ENCODE measurements around the gene IL22.

IL22 gene

DNA sequence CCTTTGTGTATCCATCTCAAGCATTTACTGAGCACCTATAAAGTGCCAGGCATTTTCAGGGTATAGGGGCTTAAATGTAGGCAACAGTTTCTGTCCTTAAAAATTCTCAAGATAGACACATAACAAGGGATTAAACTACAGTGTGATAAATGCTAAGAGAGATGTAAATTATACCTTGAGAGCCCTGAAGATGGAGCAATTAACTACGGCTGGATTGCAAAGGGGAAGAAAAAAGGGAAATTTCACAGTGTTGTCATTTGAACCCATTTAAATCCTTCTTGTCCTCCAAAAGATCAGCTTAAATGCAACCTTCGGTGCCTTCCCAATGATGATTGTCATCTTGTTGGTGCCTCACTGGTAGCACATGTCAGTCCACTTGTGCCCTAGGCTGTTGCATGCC, 16.3 kb downstream of the IL22 start:
- POLR2A ChIA-PET = no interaction called here
- CTCF ChIA-PET = no interaction called here
- no peak for TF ChIP-seq BHLHE40 (IDR thresholded peaks at IDR 0.05; ENCODE audit: borderline replicate concordance)
- TF ChIP-seq FOXM1 (IDR thresholded peaks at IDR 0.05; ENCODE audit: borderline replicate concordance) = no peak
- TF ChIP-seq CTBP1 (IDR thresholded peaks at IDR 0.05; ENCODE audit: borderline replicate concordance) = no peak
- no peak for TF ChIP-seq ELF4 (IDR thresholded peaks at IDR 0.05)
- TF ChIP-seq, protein P1, sequence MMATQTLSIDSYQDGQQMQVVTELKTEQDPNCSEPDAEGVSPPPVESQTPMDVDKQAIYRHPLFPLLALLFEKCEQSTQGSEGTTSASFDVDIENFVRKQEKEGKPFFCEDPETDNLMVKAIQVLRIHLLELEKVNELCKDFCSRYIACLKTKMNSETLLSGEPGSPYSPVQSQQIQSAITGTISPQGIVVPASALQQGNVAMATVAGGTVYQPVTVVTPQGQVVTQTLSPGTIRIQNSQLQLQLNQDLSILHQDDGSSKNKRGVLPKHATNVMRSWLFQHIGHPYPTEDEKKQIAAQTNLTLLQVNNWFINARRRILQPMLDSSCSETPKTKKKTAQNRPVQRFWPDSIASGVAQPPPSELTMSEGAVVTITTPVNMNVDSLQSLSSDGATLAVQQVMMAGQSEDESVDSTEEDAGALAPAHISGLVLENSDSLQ (IDR thresholded peaks at IDR 0.05) = no peak
- no peak for TF ChIP-seq SP1 (IDR thresholded peaks at IDR 0.05)
- TF ChIP-seq FOXK2 (IDR thresholded peaks at IDR 0.05) = no peak
- no peak for TF ChIP-seq L3MBTL2 (conservative IDR thresholded peaks at IDR 0.05)
- no peak for TF ChIP-seq ZNF384 (IDR thresholded peaks at IDR 0.05)
- TF ChIP-seq SUZ12 (IDR thresholded peaks at IDR 0.05) = no peak
- DNase-seq (ENCODE audit: extremely low spot score) = no peak

DNA sequence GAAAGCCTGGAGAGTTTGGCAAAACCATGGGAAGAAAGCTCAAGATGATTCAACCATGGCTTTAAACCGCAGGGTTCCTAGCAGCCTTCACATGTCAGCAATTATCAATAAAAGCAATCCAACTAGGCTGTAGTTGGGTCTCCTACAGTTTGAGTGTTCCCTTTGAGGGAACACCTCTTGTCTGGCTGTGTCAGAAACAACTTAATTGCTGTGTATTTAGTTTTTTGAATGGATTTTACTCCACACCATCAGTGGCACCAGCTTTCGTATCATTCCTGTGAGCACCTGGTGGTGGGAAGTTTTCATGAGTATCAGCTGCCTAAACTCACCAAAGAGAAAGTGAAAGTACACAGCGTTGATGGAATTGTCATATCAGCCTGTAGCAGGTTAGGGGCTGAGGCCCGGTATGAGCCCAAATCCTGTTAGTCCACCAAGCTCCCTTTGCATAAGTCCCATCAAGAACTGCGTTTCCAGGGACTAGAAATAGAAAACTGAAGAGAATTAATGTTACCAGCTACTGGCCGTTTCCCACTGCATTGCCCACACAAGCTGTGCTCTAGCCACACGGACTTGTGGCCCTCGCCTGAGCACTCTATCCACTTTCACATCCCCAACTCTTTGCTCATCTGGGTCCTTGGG, 16.9 kb downstream of the IL22 start:
- ChIA-PET POLR2A (no interaction called here), CTCF (no interaction called here)
- no peak for TF ChIP-seq CTBP1 (IDR thresholded peaks at IDR 0.05; ENCODE audit: borderline replicate concordance)
- TF ChIP-seq NFRKB (IDR thresholded peaks at IDR 0.05) = no peak
- no peak for TF ChIP-seq FOXM1 (IDR thresholded peaks at IDR 0.05; ENCODE audit: borderline replicate concordance)
- no peak for TF ChIP-seq SUZ12 (IDR thresholded peaks at IDR 0.05)
- TF ChIP-seq ZNF384 (IDR thresholded peaks at IDR 0.05) = no peak
- TF ChIP-seq L3MBTL2 (conservative IDR thresholded peaks at IDR 0.05) = no peak
- TF ChIP-seq FOXA1 (IDR thresholded peaks at IDR 0.05) = no peak
- no peak for TF ChIP-seq BHLHE40 (IDR thresholded peaks at IDR 0.05; ENCODE audit: borderline replicate concordance)
- no peak for TF ChIP-seq HDGF (IDR thresholded peaks at IDR 0.05; ENCODE audit: borderline replicate concordance)
- TF ChIP-seq FOXK2 (IDR thresholded peaks at IDR 0.05) = no peak
- TF ChIP-seq SP1 (IDR thresholded peaks at IDR 0.05) = no peak
- TF ChIP-seq, protein P1 (IDR thresholded peaks at IDR 0.05) = no peak
- TF ChIP-seq ELF4 (IDR thresholded peaks at IDR 0.05) = no peak
- no peak for TF ChIP-seq ARNT (IDR thresholded peaks at IDR 0.05)
- no peak for TF ChIP-seq LEF1 (IDR thresholded peaks at IDR 0.05; ENCODE audit: borderline replicate concordance)
- DNase-seq (ENCODE audit: extremely low spot score) = no peak

DNA sequence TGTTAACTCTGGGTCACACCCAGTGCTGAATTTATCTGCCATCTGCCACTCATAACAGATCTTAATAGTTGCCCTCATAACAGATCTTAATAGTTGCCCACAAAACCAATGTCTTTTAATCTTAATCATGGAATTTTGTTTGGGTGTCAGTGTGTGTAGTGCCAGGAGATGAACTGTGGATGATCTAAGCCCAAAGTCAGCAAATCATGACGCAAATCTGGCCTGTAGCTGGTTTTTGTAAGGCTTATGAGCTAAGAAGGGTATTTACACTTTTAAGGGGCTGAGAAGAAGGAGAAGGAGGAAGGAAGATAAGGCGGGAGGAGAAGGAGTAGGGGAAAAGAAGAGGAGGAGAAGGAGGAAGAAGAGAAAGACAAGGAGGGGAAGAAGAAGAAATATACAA, 17.8 kb downstream of the IL22 start:
- ChIA-PET POLR2A (no interaction called here), CTCF (no interaction called here)
- DNase-seq (ENCODE audit: extremely low spot score) = no peak
- TF ChIP-seq ELF4 (IDR thresholded peaks at IDR 0.05) = no peak
- no peak for TF ChIP-seq ZNF384 (IDR thresholded peaks at IDR 0.05)
- no peak for TF ChIP-seq FOXM1 (IDR thresholded peaks at IDR 0.05; ENCODE audit: borderline replicate concordance)
- TF ChIP-seq NFRKB (IDR thresholded peaks at IDR 0.05) = no peak
- TF ChIP-seq, protein P1 (IDR thresholded peaks at IDR 0.05) = no peak
- no peak for TF ChIP-seq SUZ12 (IDR thresholded peaks at IDR 0.05)
- no peak for TF ChIP-seq HDGF (IDR thresholded peaks at IDR 0.05; ENCODE audit: borderline replicate concordance)
- TF ChIP-seq BHLHE40 (IDR thresholded peaks at IDR 0.05; ENCODE audit: borderline replicate concordance) = no peak
- TF ChIP-seq FOXK2 (IDR thresholded peaks at IDR 0.05) = no peak
- TF ChIP-seq TARDBP (IDR thresholded peaks at IDR 0.05) = no peak
- no peak for TF ChIP-seq LEF1 (IDR thresholded peaks at IDR 0.05; ENCODE audit: borderline replicate concordance)
- no peak for TF ChIP-seq FOXA1 (IDR thresholded peaks at IDR 0.05)

DNA sequence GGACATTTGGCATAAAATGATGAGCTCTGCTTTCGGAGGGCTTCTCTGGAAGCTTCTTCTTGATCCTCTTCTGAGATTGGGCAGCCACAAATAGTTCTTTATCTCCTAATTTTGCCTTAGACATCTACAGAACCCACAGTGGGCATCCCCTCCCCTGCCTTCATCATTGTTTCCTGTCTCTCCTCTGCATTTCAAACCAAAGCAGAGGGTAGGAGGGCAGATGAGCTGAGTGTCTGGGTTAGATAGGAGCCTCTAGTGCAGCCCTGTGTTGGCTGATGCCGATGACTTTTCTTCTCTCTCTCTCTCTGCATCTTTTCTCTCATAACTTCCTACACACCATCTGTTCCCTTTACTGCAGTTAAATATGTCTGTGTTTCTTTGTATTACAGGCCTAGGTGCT, 19.3 kb downstream of the IL22 start:
- no peak for DNase-seq (ENCODE audit: extremely low spot score)
- POLR2A ChIA-PET = no interaction called here
- CTCF ChIA-PET = no interaction called here
- TF ChIP-seq ZNF384 (IDR thresholded peaks at IDR 0.05) (no peak), SP1 (IDR thresholded peaks at IDR 0.05) (no peak), HDGF (IDR thresholded peaks at IDR 0.05; ENCODE audit: borderline replicate concordance) (no peak), FOXK2 (IDR thresholded peaks at IDR 0.05) (no peak), FOXM1 (IDR thresholded peaks at IDR 0.05; ENCODE audit: borderline replicate concordance) (no peak), TARDBP (IDR thresholded peaks at IDR 0.05) (no peak), BHLHE40 (IDR thresholded peaks at IDR 0.05; ENCODE audit: borderline replicate concordance) (no peak), LEF1 (IDR thresholded peaks at IDR 0.05; ENCODE audit: borderline replicate concordance) (no peak), FOXA1 (IDR thresholded peaks at IDR 0.05) (no peak), SUZ12 (IDR thresholded peaks at IDR 0.05) (no peak), ELF4 (IDR thresholded peaks at IDR 0.05) (no peak), ARNT (IDR thresholded peaks at IDR 0.05) (no peak)
- TF ChIP-seq, protein P1 (IDR thresholded peaks at IDR 0.05) = no peak

DNA sequence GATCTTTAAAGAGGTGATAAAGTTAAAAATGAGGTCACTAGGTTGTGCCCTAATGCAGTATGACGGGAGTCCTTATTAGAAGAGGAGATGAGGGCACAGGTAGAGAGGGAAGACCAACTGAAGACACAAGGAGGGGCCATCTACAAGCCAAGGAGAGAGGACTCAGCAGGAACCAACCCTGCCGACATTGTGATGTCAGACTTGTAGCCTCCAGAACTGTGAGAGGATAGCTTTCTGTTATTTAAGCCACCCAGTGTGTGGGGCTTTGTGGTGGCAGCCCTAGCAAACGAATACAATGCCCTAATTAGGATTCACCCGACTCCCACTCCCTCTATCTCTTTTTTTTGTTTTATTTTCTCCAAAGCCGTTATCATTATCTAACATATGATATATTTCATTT, 19.9 kb downstream of the IL22 start:
- no peak for TF ChIP-seq CTBP1 (IDR thresholded peaks at IDR 0.05; ENCODE audit: borderline replicate concordance)
- no peak for TF ChIP-seq LEF1 (IDR thresholded peaks at IDR 0.05; ENCODE audit: borderline replicate concordance)
- TF ChIP-seq FOXA1 (IDR thresholded peaks at IDR 0.05) = no peak
- no peak for TF ChIP-seq FOXK2 (IDR thresholded peaks at IDR 0.05)
- no peak for TF ChIP-seq ARNT (IDR thresholded peaks at IDR 0.05)
- no peak for TF ChIP-seq TARDBP (IDR thresholded peaks at IDR 0.05)
- TF ChIP-seq BHLHE40 (IDR thresholded peaks at IDR 0.05; ENCODE audit: borderline replicate concordance) = no peak
- TF ChIP-seq FOXM1 (IDR thresholded peaks at IDR 0.05; ENCODE audit: borderline replicate concordance) = no peak
- TF ChIP-seq SP1 (IDR thresholded peaks at IDR 0.05) = no peak
- TF ChIP-seq L3MBTL2 (conservative IDR thresholded peaks at IDR 0.05) = no peak
- TF ChIP-seq HDGF (IDR thresholded peaks at IDR 0.05; ENCODE audit: borderline replicate concordance) = no peak
- no peak for TF ChIP-seq NFRKB (IDR thresholded peaks at IDR 0.05)
- no peak for TF ChIP-seq ELF4 (IDR thresholded peaks at IDR 0.05)
- TF ChIP-seq ZNF384 (IDR thresholded peaks at IDR 0.05) = no peak
- TF ChIP-seq, protein P1 (IDR thresholded peaks at IDR 0.05) = no peak
- TF ChIP-seq SUZ12 (IDR thresholded peaks at IDR 0.05) = no peak
- no peak for DNase-seq (ENCODE audit: extremely low spot score)
- ChIA-PET CTCF (no interaction called here), POLR2A (no interaction called here)

All from HEK293T (cell line).